Sigmoid colon (tissue), 4 donors: Measurements from ENCODE around the gene TMEM220.

Source experiments
- CTCF ChIP-seq, 4 experiments: fragments of 450-650 bp in 3 of 4; fragments of 200-600 bp in 1 of 4; IDR thresholded peaks; one replicate each; pipeline ENCODE4 v1.5.1; 2016 to 2019; ENCODE audit warnings: antibody characterized with exemption in 4 of 4, mild to moderate bottlenecking in 3 of 4, moderate library complexity in 2 of 4
- EP300 ChIP-seq, 4 donors: sonication (generic); formaldehyde crosslinking; IDR thresholded peaks; one replicate each; pipeline ENCODE4 v1.6.1; 2017; ENCODE audit warnings: antibody characterized with exemption in 4 of 4
- POLR2A ChIP-seq, 2 donors: fragments of 450-650 bp; IDR thresholded peaks; one replicate each; pipeline ENCODE4 v1.6.1; 2016; ENCODE audit warnings: antibody characterized with exemption in 2 of 2, mild to moderate bottlenecking in 2 of 2, moderate library complexity in 2 of 2
- POLR2AphosphoS5 ChIP-seq, 4 donors: sonication (generic); formaldehyde crosslinking; IDR thresholded peaks; one replicate each; pipeline ENCODE4 v1.6.1; 2017; ENCODE audit warnings: antibody characterized with exemption in 4 of 4

GRCh38 chr17:10779609-10780008 is 49.8 kb upstream of the TMEM220 start:
- no peak for TF ChIP-seq CTCF (IDR thresholded peaks at IDR 0.05)
- TF ChIP-seq EP300 (IDR thresholded peaks at IDR 0.05): no peak
- no peak for TF ChIP-seq POLR2A (IDR thresholded peaks at IDR 0.05)
- TF ChIP-seq POLR2AphosphoS5 (IDR thresholded peaks at IDR 0.05): no peak
